Neural progenitor cell (in vitro differentiated cells): ENCODE results near the gene SRSF12. TPM values are rescaled to one million over a fixed set of nuclear protein-coding genes. Genes with fewer than 3 reads are reported as not detected.

ENCODE experiments used
- DNase-seq: peaks from one replicate; pipeline ENCODE4 v3.0.0-alpha.2; 2016; ENCODE audit warnings: low spot score
- H2AFZ ChIP-seq: fragments of 200-600 bp; sonication (generic); replicated peaks from 2 replicates; pipeline ENCODE4 v1.6.1; 2016; ENCODE audit warnings: antibody characterized with exemption
- H3F3A ChIP-seq: fragments of 200-600 bp; sonication (generic); 2 replicates; pipeline ENCODE4 v1.6.1; 2016; ENCODE audit warnings: antibody characterized with exemption, low read depth
- H3K27ac ChIP-seq: fragments of 200-600 bp; sonication (generic); 2 replicates; pipeline ENCODE4 v1.5.1; 2016; ENCODE audit warnings: mild to moderate bottlenecking
- H3K27me3 ChIP-seq: fragments of 200-600 bp; sonication (generic); 2 replicates; pipeline ENCODE4 v1.6.1; 2016; ENCODE audit warnings: mild to moderate bottlenecking, moderate library complexity
- H3K36me3 ChIP-seq: fragments of 200-600 bp; sonication (generic); 2 replicates; pipeline ENCODE4 v1.5.1; 2016
- H3K4me1 ChIP-seq: fragments of 200-600 bp; sonication (generic); 2 replicates; pipeline ENCODE4 v1.6.1; 2016; ENCODE audit warnings: mixed run types
- H3K4me2 ChIP-seq: fragments of 200-600 bp; sonication (generic); 2 replicates; pipeline ENCODE4 v1.6.1; 2016
- H3K4me3 ChIP-seq: fragments of 200-600 bp; sonication (generic); 2 replicates; pipeline ENCODE4 v1.5.1; 2016
- H3K79me2 ChIP-seq: fragments of 200-600 bp; sonication (generic); 2 replicates; pipeline ENCODE4 v1.6.1; 2016; ENCODE audit warnings: low read depth
- H3K9ac ChIP-seq: fragments of 200-600 bp; sonication (generic); 2 replicates; pipeline ENCODE4 v1.6.1; 2016
- H3K9me3 ChIP-seq: fragments of 200-600 bp; sonication (generic); 2 replicates; pipeline ENCODE4 v1.5.1; 2016; ENCODE audit warnings: low read depth
- H4K20me1 ChIP-seq: fragments of 200-600 bp; sonication (generic); 2 replicates; pipeline ENCODE4 v1.6.1; 2016; ENCODE audit warnings: low read depth
- H3K27ac Mint-ChIP-seq: 3 replicates; pipeline ENCODE4 v1.8.0; 2021; ENCODE audit warnings: mixed read lengths
- H3K27me3 Mint-ChIP-seq: 2 replicates; pipeline ENCODE4 v1.8.0; 2022; ENCODE audit warnings: low read depth, mild to moderate bottlenecking, inconsistent platforms, moderate library complexity, mixed read lengths; ENCODE audit not compliant: insufficient read depth
- H3K36me3 Mint-ChIP-seq: 3 replicates; pipeline ENCODE4 v1.8.0; 2021; ENCODE audit warnings: mixed read lengths
- H3K4me1 Mint-ChIP-seq: 3 replicates; pipeline ENCODE4 v1.8.0; 2021; ENCODE audit warnings: mixed read lengths
- H3K4me3 Mint-ChIP-seq: 3 replicates; pipeline ENCODE4 v1.8.0; 2021; ENCODE audit warnings: mild to moderate bottlenecking, moderate library complexity, mixed read lengths
- H3K9me3 Mint-ChIP-seq: 3 replicates; pipeline ENCODE4 v1.8.0; 2020; ENCODE audit warnings: mixed read lengths
- EZH2 ChIP-seq: fragments of 200-600 bp; sonication (generic); IDR thresholded peaks from 2 replicates; pipeline ENCODE4 v1.6.1; 2017; ENCODE audit warnings: antibody characterized with exemption, mild to moderate bottlenecking, moderate library complexity
- EZH2phosphoT487 ChIP-seq: fragments of 200-600 bp; sonication (generic); IDR thresholded peaks from 2 replicates; pipeline ENCODE4 v1.6.1; 2017; ENCODE audit warnings: antibody characterized with exemption
- total RNA-seq: library from RNA; depleted of rRNA; stranded (reverse); fragments of >200 nt; gene quantifications from 2 replicates; pipeline ENCODE4 v1.2.3, GENCODE V29; 2015; ENCODE audit warnings: low replicate concordance
- TF ChIP-seq, protein P1 (sequence below): fragments of 200-600 bp; sonication (generic); IDR thresholded peaks from 2 replicates; pipeline ENCODE4 v1.5.1; 2017; ENCODE audit warnings: antibody characterized with exemption, mild to moderate bottlenecking

SRSF12 gene
- total RNA-seq = 19.2 and 23.2 TPM in 2 replicates

DNA sequence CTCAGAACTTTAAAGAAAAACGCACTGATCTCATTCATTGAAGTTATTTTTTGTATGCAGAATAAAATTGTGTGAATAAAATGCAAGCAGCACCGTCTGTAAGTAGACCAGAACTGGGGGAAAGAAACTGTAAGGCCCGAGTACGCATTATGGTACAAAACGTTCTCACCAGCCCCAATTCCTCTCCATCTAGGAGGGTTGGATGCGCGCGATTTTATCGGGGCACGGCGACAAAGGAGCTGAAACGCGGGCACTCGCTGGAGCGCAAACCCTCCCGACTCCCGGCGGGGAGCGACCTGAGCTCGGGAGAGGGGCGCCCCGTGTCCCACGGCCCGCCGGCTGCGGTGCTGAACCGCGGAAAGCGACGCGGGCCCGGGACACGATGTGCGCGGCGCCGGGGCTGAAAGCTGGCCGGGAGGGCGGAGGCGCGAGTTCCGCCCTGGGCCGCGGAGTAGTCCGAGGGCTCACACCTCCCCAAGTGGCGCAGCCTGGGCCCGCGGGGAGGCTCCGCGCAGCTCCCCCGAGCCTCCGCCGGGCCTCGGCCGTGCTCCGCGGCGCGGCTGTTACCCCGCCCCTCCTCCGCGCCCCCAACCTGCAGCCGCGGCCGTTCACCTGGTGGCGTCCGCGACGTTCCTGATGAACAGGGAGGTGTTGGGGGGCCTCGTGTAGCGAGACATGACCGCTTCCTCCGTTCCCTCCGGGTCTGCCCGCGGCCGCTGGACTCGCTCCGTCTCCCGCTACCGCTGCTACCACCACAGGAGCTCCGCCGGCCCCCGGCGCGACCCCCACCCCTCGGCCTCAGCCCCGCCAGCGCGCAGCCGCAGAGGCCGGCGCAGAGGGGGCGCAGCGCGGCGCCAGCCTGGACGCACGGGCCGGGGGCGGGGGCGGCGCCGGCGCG lies at the start of gene SRSF12:
TSS of gene SRSF12 (minus strand) at position 861 of the 898 bp plus-strand sequence. CDS start at position 677, 184 bp downstream.
- Histone ChIP-seq H3K4me2 (peak within 1 kb of the TSS; percentile 85), H3F3A (no peaks in the 10 kb centered on the region), H3K9ac (peak within 1 kb of the TSS; percentile 50), H3K79me2 (peaks cover 47% of the 10 kb centered on the region), H3K4me1 (peaks cover 3% of the 10 kb centered on the region), H3K9me3 (no peaks in the 10 kb centered on the region), H3K27ac (no peak within 1 kb of the TSS), H3K36me3 (no peaks in the 10 kb centered on the region), H2AFZ (peak within 1 kb of the TSS; percentile 98), H4K20me1 (no peaks in the 10 kb centered on the region), H3K27me3 (peaks cover 12% of the 10 kb centered on the region), H3K4me3 (peak within 1 kb of the TSS; percentile 78)
- peak within 1 kb of the TSS; percentile 77 for H3K27ac Mint-ChIP-seq
- H3K9me3 Mint-ChIP-seq = no peaks in the 10 kb centered on the region
- TF ChIP-seq EZH2 = no peak
- TF ChIP-seq, protein P1, sequence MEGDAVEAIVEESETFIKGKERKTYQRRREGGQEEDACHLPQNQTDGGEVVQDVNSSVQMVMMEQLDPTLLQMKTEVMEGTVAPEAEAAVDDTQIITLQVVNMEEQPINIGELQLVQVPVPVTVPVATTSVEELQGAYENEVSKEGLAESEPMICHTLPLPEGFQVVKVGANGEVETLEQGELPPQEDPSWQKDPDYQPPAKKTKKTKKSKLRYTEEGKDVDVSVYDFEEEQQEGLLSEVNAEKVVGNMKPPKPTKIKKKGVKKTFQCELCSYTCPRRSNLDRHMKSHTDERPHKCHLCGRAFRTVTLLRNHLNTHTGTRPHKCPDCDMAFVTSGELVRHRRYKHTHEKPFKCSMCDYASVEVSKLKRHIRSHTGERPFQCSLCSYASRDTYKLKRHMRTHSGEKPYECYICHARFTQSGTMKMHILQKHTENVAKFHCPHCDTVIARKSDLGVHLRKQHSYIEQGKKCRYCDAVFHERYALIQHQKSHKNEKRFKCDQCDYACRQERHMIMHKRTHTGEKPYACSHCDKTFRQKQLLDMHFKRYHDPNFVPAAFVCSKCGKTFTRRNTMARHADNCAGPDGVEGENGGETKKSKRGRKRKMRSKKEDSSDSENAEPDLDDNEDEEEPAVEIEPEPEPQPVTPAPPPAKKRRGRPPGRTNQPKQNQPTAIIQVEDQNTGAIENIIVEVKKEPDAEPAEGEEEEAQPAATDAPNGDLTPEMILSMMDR = no peak
- TF ChIP-seq EZH2phosphoT487 = no peak
- H3K36me3 Mint-ChIP-seq = peaks cover 3% of the 10 kb centered on the region
- H3K4me1 Mint-ChIP-seq = peaks cover 19% of the 10 kb centered on the region
- peaks cover 9% of the 10 kb centered on the region for H3K27me3 Mint-ChIP-seq
- H3K4me3 Mint-ChIP-seq = peak within 1 kb of the TSS; percentile 95
- DNase-seq = peak; percentile 85

DNA sequence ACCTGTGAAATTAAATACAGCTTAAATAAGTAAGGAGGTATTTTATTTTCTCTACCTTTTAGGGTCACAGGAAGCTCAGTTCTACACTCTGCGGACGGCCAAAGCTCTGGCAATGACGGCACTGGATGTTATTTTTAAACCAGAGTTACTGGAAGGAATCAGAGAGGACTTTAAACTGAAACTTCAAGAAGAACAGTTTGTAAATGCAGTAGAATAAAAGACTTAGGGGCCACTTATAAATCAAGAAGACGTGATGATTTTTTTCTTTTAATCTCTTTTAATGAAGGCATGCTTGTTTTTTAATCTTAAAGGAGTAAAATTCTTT lies 44.1 kb upstream of the SRSF12 start:
- Mint-ChIP-seq H3K27me3 (no peaks in the 10 kb centered on the region), H3K36me3 (peaks cover 6% of the 10 kb centered on the region), H3K27ac (no peak overlapping the region), H3K4me1 (peaks cover 6% of the 10 kb centered on the region), H3K4me3 (no peak overlapping the region), H3K9me3 (no peaks in the 10 kb centered on the region)
- Histone ChIP-seq H3K4me2 (no peak overlapping the region), H3K27me3 (no peaks in the 10 kb centered on the region), H2AFZ (no peak overlapping the region), H3K79me2 (no peaks in the 10 kb centered on the region), H3F3A (no peaks in the 10 kb centered on the region), H3K9me3 (no peaks in the 10 kb centered on the region), H3K4me3 (no peak overlapping the region), H4K20me1 (no peaks in the 10 kb centered on the region), H3K36me3 (peaks cover 6% of the 10 kb centered on the region), H3K9ac (no peak overlapping the region), H3K27ac (no peak overlapping the region), H3K4me1 (no peaks in the 10 kb centered on the region)
- TF ChIP-seq, protein P1 = no peak
- TF ChIP-seq EZH2 (no peak), EZH2phosphoT487 (no peak)
- DNase-seq = no peak

DNA sequence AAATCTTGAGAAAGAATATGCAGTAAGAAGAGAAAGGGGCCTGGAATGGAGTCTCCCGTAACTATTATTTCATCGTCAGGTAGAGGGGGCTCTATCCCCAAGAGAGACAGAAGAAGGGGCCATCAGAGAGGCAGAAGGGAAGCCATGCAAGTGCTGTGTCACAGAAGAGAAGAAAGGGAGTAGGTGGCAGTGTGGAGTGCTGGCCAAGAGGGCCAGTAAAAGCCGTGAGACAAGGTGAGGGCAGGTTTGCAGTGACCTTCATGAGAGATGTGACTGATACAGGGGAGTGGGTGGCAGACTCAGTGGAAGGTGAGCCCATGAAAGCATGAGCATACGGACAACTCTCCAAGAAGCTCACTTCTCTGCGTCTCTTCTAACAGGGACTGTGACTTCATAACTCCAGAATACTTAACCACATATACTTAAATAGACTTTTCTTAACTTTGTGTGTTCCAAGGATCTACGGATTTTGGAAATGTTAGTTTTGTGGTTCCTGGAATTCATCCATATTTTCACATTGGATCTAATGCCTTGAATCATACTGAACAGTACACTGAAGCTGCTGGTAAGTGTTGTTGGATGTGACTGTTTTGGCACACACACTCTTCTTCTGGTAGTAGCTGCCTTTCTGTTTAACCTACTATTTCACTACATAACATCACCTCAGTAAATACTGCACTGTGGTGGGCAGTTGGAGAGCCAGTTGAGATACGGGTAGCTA lies 43.6 kb upstream of the SRSF12 start:
- H2AFZ ChIP-seq = no peak overlapping the region
- Mint-ChIP-seq H3K36me3 (peaks cover 8% of the 10 kb centered on the region), H3K27ac (no peak overlapping the region), H3K9me3 (no peaks in the 10 kb centered on the region), H3K4me1 (peaks cover 6% of the 10 kb centered on the region), H3K4me3 (no peak overlapping the region), H3K27me3 (no peaks in the 10 kb centered on the region)
- peak; percentile 42 for DNase-seq
- no peak overlapping the region for H3K4me3 ChIP-seq
- no peak overlapping the region for H3K27ac ChIP-seq
- no peaks in the 10 kb centered on the region for H3F3A ChIP-seq
- no peaks in the 10 kb centered on the region for H3K27me3 ChIP-seq
- no peak overlapping the region for H3K9ac ChIP-seq
- H3K4me2 ChIP-seq = no peak overlapping the region
- TF ChIP-seq, protein P1 = peak; percentile 38
- no peak for TF ChIP-seq EZH2phosphoT487
- peaks cover 6% of the 10 kb centered on the region for H3K36me3 ChIP-seq
- H4K20me1 ChIP-seq = no peaks in the 10 kb centered on the region
- H3K4me1 ChIP-seq = no peaks in the 10 kb centered on the region
- H3K9me3 ChIP-seq = no peaks in the 10 kb centered on the region
- H3K79me2 ChIP-seq = no peaks in the 10 kb centered on the region
